Activated T-helper 17 cell treated with anti-CD3 and anti-CD28 coated beads, Interleukin-2, amount 50 U/mL, for 72 hours (primary cell): Measurements from ENCODE around the gene SHH. TPM values are rescaled to one million over a fixed set of nuclear protein-coding genes. Genes with fewer than 3 reads are reported as not detected.

ENCODE experiments used
- ATAC-seq: fragments of 150-1000 bp; cut with Tn5 transposase; replicated peaks from 2 replicates; pipeline ENCODE4 v1.10.0; 2021; ENCODE audit warnings: mild to moderate bottlenecking, moderate library complexity
- H3K27ac Mint-ChIP-seq: one replicate; pipeline ENCODE4 v1.8.0; 2022; ENCODE audit warnings: mixed read lengths
- H3K27me3 Mint-ChIP-seq: one replicate; pipeline ENCODE4 v1.8.0; 2022; ENCODE audit warnings: mixed read lengths
- H3K36me3 Mint-ChIP-seq: one replicate; pipeline ENCODE4 v1.8.0; 2022; ENCODE audit warnings: low read depth, mild to moderate bottlenecking, mixed read lengths
- H3K4me1 Mint-ChIP-seq: one replicate; pipeline ENCODE4 v1.8.0; 2022; ENCODE audit warnings: mixed read lengths
- H3K4me3 Mint-ChIP-seq: one replicate; pipeline ENCODE4 v1.8.0; 2022; ENCODE audit warnings: mild to moderate bottlenecking, mixed read lengths
- H3K9me3 Mint-ChIP-seq: one replicate; pipeline ENCODE4 v1.8.0; 2022; ENCODE audit warnings: mixed read lengths
- total RNA-seq, 2 donors: library from RNA; stranded (reverse); gene quantifications; one replicate each; pipeline ENCODE4 v1.2.3, GENCODE V29; 2022

Gene SHH
- total RNA-seq, 2 donors from 2014 or later = not detected

DNA sequence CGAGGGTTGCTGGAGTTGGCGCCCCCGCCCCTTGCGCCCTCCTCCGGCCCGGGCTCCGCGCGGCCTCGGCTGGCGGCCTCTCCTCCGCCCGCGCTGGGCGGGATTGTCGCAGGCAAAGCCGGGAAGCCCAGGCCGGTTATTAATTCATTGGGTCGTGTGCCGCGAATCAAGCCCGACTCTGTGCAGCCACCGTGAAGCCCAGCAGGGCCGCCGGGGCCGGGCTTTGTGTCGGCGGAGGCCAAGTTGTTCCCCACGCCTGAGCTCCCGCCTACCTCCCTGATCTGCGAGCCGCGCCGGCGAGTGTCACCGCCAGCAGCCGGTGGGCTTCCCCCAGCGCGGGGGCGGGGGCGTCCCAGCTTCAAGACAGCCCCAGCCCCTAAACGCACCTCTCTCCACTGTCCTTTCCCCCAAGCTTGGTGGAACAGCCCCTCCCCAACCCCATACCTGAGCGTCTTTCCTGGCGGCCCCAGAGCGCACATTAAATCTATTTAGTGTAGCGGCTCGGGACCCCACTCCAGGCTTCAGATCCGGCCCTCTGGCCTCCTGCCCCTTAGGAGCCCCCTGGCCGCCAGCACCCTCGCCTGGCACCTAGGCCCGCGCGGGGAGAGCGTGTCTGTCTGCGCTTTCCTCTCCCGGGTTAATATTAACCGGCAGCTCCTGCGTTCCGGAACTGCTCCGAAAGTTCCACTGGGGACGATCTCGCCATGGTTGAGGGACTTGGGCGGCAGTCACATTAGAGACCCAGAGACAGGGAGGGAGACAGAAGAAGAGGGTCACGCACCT, 3.5 kb downstream of the SHH start:
- Mint-ChIP-seq H3K4me3 (no peak overlapping the region), H3K27me3 (peaks cover 47% of the 10 kb centered on the region), H3K36me3 (no peaks in the 10 kb centered on the region), H3K9me3 (no peaks in the 10 kb centered on the region), H3K4me1 (peaks cover 8% of the 10 kb centered on the region), H3K27ac (no peak overlapping the region)
- no peak for ATAC-seq

DNA sequence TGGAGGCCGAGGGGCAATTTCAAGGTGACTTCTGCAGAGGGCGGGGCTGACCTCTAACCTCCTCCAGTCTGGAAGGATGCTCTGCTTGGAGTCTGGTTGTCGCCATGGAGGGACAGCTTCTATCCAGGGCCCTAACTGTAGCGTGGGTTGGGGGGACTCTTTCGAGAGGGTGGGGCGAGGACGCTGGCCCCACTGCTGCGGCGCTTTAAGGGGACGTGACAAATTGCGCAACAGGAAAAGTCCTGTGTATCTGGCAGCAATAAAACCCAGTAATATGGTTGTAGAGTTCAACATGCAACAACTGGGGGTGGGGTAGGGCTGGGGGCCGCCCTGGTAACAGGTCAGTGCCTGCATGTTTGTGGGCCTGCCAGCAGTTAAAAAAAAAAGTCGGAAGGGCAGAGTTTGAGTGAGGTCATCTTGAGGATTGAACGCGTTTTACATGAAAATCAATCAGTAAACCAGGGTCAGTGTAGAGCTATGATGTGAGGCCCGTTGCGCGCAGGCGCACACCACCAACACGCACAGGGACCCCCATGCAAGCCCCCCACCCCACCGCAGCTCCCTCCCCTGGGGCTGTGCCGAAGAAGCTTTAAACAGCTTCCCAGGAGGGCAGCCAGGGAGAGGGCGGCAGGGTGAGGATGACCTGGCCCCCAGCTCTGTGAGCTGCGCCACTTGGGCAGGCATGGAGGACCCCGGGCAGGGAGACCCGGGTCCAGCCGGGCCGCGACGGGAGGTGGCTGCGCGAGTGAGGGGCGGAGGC, 4.3 kb downstream of the SHH start:
- H3K36me3 Mint-ChIP-seq = no peaks in the 10 kb centered on the region
- no peaks in the 10 kb centered on the region for H3K9me3 Mint-ChIP-seq
- H3K27ac Mint-ChIP-seq = no peak overlapping the region
- peaks cover 8% of the 10 kb centered on the region for H3K4me1 Mint-ChIP-seq
- H3K27me3 Mint-ChIP-seq = peaks cover 45% of the 10 kb centered on the region
- ATAC-seq = no peak
- no peak overlapping the region for H3K4me3 Mint-ChIP-seq

DNA sequence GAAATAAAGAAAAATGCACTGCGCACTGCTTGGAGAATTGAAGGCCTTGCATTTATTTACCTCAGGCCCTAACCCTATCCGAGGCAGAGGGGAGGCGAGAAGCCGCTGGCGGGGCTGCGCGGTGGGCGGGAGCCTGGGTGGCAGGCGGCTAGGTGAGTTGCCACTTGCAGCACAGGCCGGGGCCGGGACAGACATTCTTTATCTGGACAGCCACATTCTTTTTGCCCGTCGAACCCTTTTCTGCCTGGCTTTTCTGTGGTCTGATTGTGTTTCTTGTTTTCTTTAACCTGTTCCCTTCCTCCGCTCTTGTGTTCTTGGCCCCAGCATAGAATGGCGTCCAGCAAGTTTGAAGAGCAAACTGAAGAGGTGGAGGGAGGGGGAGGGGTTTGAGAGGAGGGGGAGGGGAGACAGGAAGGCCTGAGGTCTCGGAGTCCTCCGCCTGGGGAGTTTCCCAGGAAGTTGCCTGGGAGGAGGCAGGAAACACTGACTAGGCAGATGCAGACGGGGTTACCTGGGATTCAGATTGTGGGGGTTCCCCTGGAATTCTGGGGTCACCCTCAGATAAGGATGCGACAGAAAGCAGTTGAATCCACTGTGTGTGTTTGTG, 5.1 kb downstream of the SHH start:
- Mint-ChIP-seq H3K9me3 (no peaks in the 10 kb centered on the region), H3K4me3 (no peak overlapping the region), H3K27ac (no peak overlapping the region), H3K4me1 (peaks cover 6% of the 10 kb centered on the region), H3K27me3 (peaks cover 43% of the 10 kb centered on the region), H3K36me3 (no peaks in the 10 kb centered on the region)
- ATAC-seq = no peak

DNA sequence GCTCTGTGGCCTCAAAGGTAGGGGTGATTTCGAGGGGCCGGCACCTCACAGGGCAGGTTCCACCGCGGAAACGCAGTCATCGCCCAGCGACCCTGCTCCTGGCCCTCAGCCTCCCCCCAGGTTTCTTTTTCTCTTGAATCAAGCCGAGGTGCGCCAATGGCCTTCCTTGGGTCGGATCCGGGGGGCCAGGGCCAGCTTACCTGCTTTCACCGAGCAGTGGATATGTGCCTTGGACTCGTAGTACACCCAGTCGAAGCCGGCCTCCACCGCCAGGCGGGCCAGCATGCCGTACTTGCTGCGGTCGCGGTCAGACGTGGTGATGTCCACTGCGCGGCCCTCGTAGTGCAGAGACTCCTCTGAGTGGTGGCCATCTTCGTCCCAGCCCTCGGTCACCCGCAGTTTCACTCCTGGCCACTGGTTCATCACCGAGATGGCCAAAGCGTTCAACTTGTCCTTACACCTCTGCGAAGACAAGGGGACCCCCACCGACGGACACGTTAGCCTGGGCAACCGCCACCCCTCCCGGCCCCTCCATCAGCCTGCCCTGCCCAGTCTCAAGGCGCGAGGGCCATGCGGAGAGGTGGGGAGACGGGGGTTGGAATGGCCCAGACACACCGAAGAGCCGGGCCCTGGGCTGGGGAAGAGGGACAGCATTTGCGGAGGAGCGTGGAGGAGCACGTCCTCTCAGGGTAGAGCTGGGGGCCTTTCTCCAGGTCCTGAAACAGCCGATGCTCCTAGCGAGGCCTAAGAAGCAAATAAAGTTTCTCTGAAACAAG, 6.0 kb downstream of the SHH start:
- Mint-ChIP-seq H3K27me3 (peaks cover 36% of the 10 kb centered on the region), H3K27ac (no peak overlapping the region), H3K4me3 (peak overlapping the region; percentile 7), H3K4me1 (no peaks in the 10 kb centered on the region), H3K36me3 (no peaks in the 10 kb centered on the region), H3K9me3 (no peaks in the 10 kb centered on the region)
- no peak for ATAC-seq

DNA sequence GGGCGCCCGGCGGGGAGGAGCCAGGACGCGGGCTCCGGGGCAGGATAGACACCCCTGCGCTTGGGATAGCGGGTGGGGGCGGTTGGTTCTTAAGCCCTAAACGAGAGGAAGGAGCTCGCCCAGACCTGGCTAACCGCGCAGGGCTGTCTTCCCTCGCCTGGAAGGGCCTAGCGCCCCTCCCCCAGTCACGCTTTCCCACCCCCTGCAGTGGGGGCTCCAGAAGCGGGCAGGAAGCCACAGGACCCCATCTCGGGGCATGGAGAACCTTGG, 6.5 kb downstream of the SHH start:
- no peak overlapping the region for H3K4me3 Mint-ChIP-seq
- peaks cover 36% of the 10 kb centered on the region for H3K27me3 Mint-ChIP-seq
- H3K36me3 Mint-ChIP-seq = no peaks in the 10 kb centered on the region
- H3K9me3 Mint-ChIP-seq = no peaks in the 10 kb centered on the region
- no peak overlapping the region for H3K27ac Mint-ChIP-seq
- ATAC-seq = no peak
- H3K4me1 Mint-ChIP-seq = no peaks in the 10 kb centered on the region

DNA sequence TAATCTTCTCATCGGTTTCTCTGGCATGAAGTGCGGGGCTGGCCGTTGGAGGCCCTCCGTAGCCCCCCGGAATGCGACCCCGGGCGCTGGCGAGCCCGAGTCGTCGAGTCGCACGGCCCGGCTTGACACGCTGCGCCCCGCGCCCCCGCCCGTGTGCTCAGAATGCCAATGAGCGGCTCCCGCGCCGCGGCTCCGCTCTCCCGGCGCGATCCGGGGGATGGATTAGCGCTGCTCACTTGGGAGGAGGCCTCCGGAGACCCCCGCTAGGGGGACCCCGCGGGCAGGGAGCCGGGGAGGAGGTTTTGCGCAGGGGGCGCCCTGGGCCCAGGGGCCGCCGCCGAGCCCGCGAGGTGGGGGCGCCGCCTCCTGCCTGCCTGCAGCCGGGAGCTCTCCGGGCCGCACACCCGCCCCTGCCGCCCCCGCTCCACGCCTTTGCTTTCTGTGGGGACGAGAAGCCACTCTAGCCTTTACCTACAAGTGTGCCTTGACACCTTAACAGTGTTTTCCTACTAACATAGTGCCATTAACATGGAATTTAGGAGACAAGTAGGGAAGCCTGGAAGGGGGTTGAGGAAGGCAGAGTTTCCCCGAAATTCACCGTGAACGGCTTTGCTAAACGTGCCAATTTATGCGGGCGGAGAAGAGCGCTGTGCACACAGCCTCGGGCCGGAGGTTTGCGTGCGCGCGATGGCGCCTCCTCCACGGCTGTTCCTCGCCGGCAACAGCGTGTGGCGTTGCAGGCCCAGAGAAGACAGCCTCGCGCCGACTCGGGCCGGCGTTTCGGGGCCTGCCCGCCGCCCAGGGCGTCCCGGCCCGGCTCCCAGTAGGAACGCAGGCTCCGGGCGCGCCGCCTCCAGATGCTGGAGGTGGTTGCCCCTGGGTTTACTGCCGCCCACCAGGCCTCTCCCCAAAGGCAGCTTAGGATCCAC, 7.1 kb downstream of the SHH start:
- H3K36me3 Mint-ChIP-seq = no peaks in the 10 kb centered on the region
- no peak for ATAC-seq
- H3K27ac Mint-ChIP-seq = no peak overlapping the region
- peaks cover 38% of the 10 kb centered on the region for H3K27me3 Mint-ChIP-seq
- no peaks in the 10 kb centered on the region for H3K9me3 Mint-ChIP-seq
- no peaks in the 10 kb centered on the region for H3K4me1 Mint-ChIP-seq
- H3K4me3 Mint-ChIP-seq = peak overlapping the region; percentile 59

DNA sequence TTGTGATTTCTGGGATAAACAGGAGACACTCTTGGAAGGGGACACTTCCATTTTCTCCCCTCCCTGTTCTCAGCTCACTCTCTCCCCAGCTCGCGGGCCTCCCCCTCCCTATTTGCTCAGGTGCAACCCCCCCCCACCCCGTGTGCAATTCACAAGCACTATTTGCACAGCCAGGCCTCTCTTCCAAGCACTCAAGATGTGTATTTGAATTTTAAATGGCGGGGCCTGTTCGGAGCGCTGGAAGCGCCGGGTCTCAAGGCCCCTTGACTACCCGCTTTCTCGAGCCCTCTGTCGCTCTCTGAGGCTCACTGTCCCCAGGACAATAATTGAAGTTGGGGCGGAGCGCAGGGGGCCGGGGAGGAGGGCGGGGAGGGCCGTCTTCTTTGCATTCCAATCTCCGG, 7.8 kb downstream of the SHH start:
- H3K27ac Mint-ChIP-seq = no peak overlapping the region
- H3K36me3 Mint-ChIP-seq = no peaks in the 10 kb centered on the region
- peak overlapping the region; percentile 59 for H3K4me3 Mint-ChIP-seq
- peaks cover 45% of the 10 kb centered on the region for H3K27me3 Mint-ChIP-seq
- H3K9me3 Mint-ChIP-seq = no peaks in the 10 kb centered on the region
- H3K4me1 Mint-ChIP-seq = no peaks in the 10 kb centered on the region
- ATAC-seq = no peak

DNA sequence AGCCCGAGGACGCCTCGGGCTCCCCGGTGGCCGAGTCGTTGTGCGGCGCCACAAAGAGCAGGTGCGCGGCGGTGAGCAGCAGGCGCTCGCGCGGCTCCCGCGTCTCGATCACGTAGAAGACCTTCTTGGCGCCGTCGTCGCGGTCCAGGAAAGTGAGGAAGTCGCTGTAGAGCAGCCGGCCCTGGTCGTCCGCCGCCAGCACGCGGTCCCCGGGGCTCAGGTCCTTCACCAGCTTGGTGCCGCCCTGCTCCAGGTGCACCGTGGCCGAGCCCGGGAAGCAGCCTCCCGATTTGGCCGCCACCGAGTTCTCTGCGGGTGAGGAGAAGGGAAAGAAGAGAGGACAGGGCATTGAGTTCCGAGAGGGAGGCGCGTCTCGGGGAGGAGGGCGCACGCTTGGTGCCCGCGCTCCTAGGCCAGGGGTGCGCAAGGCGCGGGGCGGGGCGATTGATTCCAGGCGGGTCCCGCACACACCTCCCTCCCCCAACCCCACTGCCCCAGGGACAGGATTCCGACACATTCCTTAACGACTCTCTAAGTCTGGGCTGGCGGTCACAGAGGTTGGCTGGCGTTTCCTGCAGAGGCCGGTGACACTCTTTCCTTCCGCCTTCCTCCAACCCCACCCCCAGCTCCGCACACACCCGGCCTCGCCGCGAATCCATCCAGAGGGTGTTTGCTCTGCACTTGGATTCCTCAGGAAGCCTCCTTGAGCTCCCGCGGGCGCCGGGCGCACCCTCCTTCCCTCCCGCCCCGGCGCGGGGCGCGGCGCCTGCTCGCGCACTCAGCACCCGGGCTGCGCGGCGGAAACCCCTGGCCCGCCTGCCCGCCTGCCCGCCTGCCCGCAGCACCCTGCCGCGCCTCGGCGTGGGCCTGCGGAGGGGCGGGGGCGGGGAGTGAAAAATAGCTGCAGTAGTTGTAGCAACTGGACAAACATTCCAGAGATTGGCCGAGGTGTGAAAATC, 8.6 kb downstream of the SHH start:
- Mint-ChIP-seq H3K27ac (no peak overlapping the region), H3K9me3 (no peaks in the 10 kb centered on the region), H3K27me3 (peaks cover 43% of the 10 kb centered on the region), H3K4me1 (no peaks in the 10 kb centered on the region), H3K4me3 (peak overlapping the region; percentile 59), H3K36me3 (no peaks in the 10 kb centered on the region)
- no peak for ATAC-seq

DNA sequence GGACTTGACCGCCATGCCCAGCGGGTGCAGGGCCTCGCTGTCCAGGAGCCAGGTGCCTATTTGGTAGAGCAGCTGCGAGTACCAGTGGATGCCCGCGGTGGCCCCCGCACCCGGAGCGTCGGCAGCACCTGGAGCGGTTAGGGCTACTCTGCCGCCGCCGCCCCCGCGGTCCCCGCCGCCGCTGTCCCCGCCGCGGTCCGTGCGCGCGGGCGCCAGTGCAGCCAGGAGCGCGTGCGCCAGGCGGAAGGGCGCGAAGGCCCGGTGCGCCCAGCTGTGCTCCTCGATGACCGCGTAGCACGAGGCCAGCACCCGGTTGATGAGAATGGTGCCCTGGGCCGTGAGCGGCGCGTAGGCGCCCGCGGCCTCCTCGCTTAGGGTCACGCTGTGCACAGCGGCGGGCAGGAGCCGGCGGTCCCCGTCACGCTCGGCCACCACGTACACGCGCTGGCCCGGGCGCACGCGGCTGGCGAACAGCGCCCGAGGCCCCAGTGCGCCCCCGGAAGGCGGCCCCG, 9.3 kb downstream of the SHH start:
- Mint-ChIP-seq H3K4me3 (peak overlapping the region; percentile 59), H3K4me1 (no peaks in the 10 kb centered on the region), H3K36me3 (no peaks in the 10 kb centered on the region), H3K27ac (no peak overlapping the region), H3K27me3 (peaks cover 47% of the 10 kb centered on the region), H3K9me3 (no peaks in the 10 kb centered on the region)
- ATAC-seq = no peak

DNA sequence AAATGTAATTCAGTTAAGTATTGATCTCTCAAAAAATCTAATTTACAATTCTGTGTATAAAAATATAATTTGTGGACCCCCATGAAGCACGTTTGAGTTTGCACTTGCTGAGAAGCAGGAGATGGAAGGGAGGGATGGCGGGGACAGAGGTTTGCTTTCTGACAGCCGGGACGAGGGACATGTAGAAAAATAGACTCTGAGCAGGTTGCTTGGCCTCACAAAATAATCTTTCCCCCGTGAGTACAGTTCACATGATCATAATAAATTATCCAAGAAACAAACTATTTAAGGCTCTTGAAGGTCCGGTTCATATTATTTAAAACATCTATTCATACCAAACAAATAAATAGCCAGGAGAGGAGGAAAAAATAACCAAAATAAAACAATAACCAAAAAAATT, 10.0 kb downstream of the SHH start:
- no peaks in the 10 kb centered on the region for H3K9me3 Mint-ChIP-seq
- no peak overlapping the region for H3K4me3 Mint-ChIP-seq
- ATAC-seq = no peak
- H3K27me3 Mint-ChIP-seq = peaks cover 41% of the 10 kb centered on the region
- no peak overlapping the region for H3K27ac Mint-ChIP-seq
- H3K36me3 Mint-ChIP-seq = no peaks in the 10 kb centered on the region
- no peaks in the 10 kb centered on the region for H3K4me1 Mint-ChIP-seq

DNA sequence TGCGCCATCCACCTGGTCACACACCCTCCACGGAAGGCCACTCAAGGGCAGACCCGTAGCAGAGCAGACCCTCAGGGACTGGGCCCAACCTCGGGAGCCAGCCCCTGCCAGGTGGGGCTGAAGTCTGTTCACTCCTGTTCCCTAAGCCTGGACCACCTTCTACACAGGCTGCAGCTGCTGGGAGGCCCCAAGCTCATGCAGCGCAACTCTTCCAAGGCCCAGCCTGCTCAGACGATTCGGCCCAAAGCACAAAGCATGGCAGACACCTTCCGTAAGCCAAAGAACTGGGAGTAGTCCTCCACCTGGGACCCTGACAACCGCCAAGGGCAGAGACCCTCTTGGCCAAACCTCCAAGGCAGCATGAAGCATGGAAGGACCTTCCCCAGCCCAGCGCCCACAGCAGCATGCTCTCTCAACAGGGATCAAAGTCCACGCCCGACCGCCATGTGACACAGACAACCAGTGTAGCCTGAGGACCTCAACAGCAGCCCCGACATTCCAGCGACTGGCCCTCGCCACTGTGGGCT, 11.5 kb downstream of the SHH start:
- Mint-ChIP-seq H3K27me3 (peaks cover 33% of the 10 kb centered on the region), H3K4me3 (no peak overlapping the region), H3K36me3 (no peaks in the 10 kb centered on the region), H3K9me3 (no peaks in the 10 kb centered on the region), H3K27ac (no peak overlapping the region), H3K4me1 (no peaks in the 10 kb centered on the region)
- no peak for ATAC-seq

DNA sequence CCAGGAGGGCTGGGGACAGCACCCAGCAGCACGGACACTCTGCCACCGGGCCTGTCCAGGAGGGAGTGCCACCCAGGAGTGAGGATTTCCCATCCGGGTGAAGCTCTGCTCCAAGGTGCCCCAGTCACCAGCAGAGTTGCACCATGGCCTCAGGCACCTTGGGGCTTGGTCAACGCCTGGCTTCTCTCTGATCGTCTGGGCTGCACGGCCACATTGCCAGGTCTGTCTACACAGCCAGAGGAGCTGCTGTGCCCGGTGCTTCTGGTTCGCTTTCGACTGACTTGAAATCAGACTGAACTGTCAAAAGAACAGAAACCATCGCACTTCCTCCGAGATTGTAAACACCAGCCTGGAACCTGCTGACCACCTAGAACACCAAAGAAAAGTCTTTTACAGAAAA, 12.0 kb downstream of the SHH start:
- H3K4me1 Mint-ChIP-seq = no peaks in the 10 kb centered on the region
- H3K36me3 Mint-ChIP-seq = no peaks in the 10 kb centered on the region
- no peak for ATAC-seq
- no peaks in the 10 kb centered on the region for H3K9me3 Mint-ChIP-seq
- H3K27ac Mint-ChIP-seq = no peak overlapping the region
- H3K27me3 Mint-ChIP-seq = peaks cover 33% of the 10 kb centered on the region
- H3K4me3 Mint-ChIP-seq = no peak overlapping the region

DNA sequence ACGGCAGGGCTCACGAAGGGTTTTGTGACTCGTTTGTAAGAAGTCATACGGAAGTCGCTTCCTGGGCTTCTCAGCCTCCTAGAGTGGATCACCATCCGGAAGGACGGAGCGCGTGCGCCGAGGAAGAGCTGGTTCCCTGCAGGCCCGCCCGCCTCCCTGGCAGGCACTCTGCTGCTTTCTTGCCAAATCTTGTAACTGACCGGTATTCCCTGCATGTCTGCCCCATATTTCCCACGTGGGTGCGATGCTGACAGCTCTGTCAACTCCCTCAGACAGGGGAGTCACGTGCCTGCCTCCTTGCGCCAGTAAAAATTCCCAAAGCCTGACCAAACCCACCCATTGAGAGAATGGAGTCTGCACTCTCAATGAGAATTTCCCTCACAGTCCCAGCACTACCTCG, 12.7 kb downstream of the SHH start:
- no peak for ATAC-seq
- no peak overlapping the region for H3K27ac Mint-ChIP-seq
- H3K9me3 Mint-ChIP-seq = no peaks in the 10 kb centered on the region
- no peaks in the 10 kb centered on the region for H3K36me3 Mint-ChIP-seq
- peaks cover 33% of the 10 kb centered on the region for H3K27me3 Mint-ChIP-seq
- H3K4me1 Mint-ChIP-seq = no peaks in the 10 kb centered on the region
- no peak overlapping the region for H3K4me3 Mint-ChIP-seq
